B cell (primary cell): ENCODE measurements around the gene LPO.

Source experiments
- CTCF ChIP-seq: fragments of 200-600 bp; IDR thresholded peaks from one replicate; pipeline ENCODE4 v1.8.0; 2022; ENCODE audit warnings: antibody characterized with exemption, mild to moderate bottlenecking
- EZH2 ChIP-seq: IDR thresholded peaks from 2 replicates; pipeline ENCODE4 v1.6.1; 2012; ENCODE audit warnings: borderline replicate concordance, low read depth, mild to moderate bottlenecking, moderate library complexity, low read length; ENCODE audit not compliant: insufficient read depth, poor library complexity, severe bottlenecking

GRCh38 chr17:58315281-58315711 lies 76.9 kb downstream of the LPO start:
- TF ChIP-seq CTCF (no peak), EZH2 (no peak)
